Measurements from ENCODE around the gene PRKAR2B.

DNA sequence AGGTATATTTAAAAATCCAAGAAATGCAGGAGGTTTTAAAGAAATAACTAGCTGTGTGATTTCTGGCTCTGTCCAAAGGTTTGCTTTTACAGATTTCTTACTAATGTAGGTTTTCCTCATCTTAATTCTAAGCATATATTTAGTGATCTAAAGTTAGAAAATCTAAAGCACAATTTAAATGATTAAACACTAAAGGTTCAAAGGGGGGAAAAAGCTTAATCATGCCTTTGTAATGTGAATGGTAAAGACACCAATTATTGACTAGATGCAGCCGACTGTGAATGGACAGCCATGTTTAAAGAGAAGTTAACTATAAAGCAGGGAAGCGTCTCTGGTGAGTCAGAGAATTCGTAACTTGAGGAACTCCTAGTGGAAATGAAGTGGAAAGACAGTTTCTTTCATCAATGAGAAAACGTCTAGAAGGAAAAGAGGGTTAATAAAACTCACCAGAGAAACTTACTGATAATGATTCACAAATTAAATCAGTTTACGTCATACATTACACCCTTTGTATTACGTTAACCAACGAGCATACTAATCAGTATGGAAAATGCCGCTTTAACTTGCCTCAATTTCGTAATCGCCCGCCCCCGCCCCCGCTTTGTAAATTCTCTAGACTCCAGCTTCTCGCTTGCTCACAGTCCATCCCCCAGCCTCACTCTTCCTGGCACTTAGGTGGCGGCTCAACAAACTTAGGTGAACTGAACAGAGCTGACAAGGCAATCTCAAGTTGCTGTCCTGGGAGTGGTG lies 123.2 kb downstream of the PRKAR2B start:
- TF ChIP-seq EZH2 (IDR thresholded peaks at IDR 0.05; ENCODE audit: borderline replicate concordance) (no peak), EZH2phosphoT487 (IDR thresholded peaks at IDR 0.05; ENCODE audit: low read depth, severe bottlenecking, unreplicated experiment) (no peak)
- TF ChIP-seq, protein P1, sequence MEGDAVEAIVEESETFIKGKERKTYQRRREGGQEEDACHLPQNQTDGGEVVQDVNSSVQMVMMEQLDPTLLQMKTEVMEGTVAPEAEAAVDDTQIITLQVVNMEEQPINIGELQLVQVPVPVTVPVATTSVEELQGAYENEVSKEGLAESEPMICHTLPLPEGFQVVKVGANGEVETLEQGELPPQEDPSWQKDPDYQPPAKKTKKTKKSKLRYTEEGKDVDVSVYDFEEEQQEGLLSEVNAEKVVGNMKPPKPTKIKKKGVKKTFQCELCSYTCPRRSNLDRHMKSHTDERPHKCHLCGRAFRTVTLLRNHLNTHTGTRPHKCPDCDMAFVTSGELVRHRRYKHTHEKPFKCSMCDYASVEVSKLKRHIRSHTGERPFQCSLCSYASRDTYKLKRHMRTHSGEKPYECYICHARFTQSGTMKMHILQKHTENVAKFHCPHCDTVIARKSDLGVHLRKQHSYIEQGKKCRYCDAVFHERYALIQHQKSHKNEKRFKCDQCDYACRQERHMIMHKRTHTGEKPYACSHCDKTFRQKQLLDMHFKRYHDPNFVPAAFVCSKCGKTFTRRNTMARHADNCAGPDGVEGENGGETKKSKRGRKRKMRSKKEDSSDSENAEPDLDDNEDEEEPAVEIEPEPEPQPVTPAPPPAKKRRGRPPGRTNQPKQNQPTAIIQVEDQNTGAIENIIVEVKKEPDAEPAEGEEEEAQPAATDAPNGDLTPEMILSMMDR (IDR thresholded peaks at IDR 0.05; ENCODE audit: poor library complexity), result peak; percentile 38

All from hepatocyte (in vitro differentiated cells).